Measurements from ENCODE around the gene UBA7. TPM values are rescaled to one million over a fixed set of nuclear protein-coding genes. Genes with fewer than 3 reads are reported as not detected.

UBA7 gene
- total RNA-seq, 2 donors from 2014 or later: 11.3 to 12.2 TPM

DNA sequence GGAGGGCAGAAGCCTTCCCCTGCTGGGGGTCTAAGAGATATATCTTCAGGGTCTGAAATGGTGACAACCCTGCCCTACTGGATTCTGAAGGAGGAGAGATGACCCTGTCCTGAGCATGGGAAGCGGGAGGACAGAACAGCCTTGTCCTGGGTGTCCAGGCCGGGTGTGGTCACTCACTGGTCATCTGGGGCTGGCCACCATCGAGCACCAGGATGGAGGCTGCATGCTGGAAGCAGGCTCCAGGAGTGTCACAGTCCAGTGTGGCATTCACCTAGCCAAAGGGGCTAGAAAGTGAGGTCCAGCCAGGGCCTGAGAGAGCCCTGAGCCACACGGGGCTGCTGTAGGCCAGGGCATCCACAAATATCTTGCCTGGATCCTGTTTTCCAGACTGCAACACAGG, 19.3 kb downstream of the UBA7 start:
- TF ChIP-seq, protein P1, sequence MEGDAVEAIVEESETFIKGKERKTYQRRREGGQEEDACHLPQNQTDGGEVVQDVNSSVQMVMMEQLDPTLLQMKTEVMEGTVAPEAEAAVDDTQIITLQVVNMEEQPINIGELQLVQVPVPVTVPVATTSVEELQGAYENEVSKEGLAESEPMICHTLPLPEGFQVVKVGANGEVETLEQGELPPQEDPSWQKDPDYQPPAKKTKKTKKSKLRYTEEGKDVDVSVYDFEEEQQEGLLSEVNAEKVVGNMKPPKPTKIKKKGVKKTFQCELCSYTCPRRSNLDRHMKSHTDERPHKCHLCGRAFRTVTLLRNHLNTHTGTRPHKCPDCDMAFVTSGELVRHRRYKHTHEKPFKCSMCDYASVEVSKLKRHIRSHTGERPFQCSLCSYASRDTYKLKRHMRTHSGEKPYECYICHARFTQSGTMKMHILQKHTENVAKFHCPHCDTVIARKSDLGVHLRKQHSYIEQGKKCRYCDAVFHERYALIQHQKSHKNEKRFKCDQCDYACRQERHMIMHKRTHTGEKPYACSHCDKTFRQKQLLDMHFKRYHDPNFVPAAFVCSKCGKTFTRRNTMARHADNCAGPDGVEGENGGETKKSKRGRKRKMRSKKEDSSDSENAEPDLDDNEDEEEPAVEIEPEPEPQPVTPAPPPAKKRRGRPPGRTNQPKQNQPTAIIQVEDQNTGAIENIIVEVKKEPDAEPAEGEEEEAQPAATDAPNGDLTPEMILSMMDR (IDR thresholded peaks at IDR 0.05): no peak
- H3K4me1 ChIP-seq: no peaks in the 10 kb centered on the region
- no peak for DNase-seq (ENCODE audit: low spot score)
- H3K9me3 ChIP-seq: no peaks in the 10 kb centered on the region
- no peak overlapping the region for H3K4me3 ChIP-seq
- no peaks in the 10 kb centered on the region for H3K36me3 ChIP-seq
- H3K27me3 ChIP-seq: no peaks in the 10 kb centered on the region
- H3K27ac ChIP-seq: no peak overlapping the region

DNA sequence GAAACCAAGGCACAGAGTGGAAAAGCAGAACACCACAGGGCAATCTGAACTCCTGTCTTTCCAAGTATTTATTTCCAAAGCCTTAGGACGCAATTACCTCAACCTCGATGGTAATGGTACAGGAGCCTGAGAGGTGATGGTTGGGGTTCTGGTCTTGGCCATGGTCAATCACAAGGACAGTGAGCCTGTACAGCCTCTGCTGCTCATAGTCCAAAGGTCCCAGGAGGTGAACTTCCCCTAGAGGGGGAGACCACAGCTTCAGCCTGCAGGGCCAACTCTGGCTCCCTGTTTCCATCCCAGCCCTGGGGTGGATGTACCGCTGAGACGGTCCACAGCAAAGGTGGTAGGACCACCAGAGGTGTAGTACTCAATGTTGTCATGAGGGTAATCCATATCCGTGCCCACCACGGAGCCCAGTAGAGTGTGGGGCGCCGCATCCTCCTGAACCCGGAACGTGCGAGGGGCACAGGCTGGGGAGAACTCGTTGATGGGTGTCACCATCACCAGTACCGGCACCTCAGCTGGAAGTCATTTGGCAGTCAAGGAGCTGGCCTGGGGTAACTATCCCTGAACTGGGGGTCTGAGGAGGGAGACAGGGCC, 20.2 kb downstream of the UBA7 start:
- no peaks in the 10 kb centered on the region for H3K36me3 ChIP-seq
- TF ChIP-seq, protein P1 (IDR thresholded peaks at IDR 0.05): no peak
- H3K4me1 ChIP-seq: no peaks in the 10 kb centered on the region
- H3K27ac ChIP-seq: no peak overlapping the region
- H3K4me3 ChIP-seq: no peak overlapping the region
- H3K27me3 ChIP-seq: no peaks in the 10 kb centered on the region
- no peak for DNase-seq (ENCODE audit: low spot score)
- H3K9me3 ChIP-seq: no peaks in the 10 kb centered on the region

DNA sequence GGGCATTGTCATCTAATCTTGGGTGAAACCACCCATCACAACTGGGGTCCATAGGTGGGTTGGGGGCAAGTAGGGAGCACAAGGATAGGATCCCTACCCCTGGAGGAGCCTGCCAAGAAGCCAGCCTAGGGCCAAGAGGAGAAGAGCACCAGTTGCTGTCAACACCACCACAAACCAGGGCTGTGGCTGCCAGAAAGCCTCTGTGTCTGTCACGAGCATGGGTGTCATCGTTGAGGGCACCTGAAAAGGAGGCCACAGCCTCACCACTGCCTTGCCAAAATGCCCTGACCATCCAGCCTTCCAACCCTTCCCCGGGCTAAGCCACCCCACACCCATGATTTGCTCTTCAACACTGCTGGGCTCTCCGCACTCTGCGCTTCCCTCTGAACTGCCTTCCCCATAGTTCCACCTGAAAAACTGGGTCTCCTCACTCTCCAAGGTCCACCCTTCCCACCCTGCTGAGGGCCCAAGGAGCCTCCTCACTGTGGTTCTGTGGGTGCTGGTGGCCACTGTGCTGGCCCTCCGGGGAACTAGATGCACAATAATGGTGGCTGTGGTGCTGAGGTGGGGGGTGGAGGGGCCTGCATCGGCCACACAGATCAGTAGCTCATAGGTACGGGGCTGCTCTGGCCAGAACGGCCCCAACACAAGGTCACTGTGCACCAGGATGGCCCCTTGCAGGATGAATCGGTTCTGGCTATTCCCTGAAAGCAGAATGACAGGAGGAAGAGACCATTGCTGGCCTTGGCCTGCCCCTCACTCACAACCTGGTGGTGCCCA, 21.2 kb downstream of the UBA7 start:
- no peak for DNase-seq (ENCODE audit: low spot score)
- TF ChIP-seq, protein P1 (IDR thresholded peaks at IDR 0.05): no peak
- H3K27ac ChIP-seq: no peak overlapping the region
- no peaks in the 10 kb centered on the region for H3K36me3 ChIP-seq
- peaks cover 0 to under 1% of the 10 kb centered on the region in 2 donors for H3K4me1 ChIP-seq
- H3K9me3 ChIP-seq: no peaks in the 10 kb centered on the region
- H3K27me3 ChIP-seq: no peaks in the 10 kb centered on the region
- no peak overlapping the region for H3K4me3 ChIP-seq

- H3K9me3 ChIP-seq: no peaks in the 10 kb centered on the region
- H3K27ac ChIP-seq: no peak overlapping the region
- no peak overlapping the region for H3K4me3 ChIP-seq
- no peak for DNase-seq (ENCODE audit: low spot score)
- H3K27me3 ChIP-seq: no peaks in the 10 kb centered on the region
- H3K4me1 ChIP-seq: peaks cover 0 to 9% of the 10 kb centered on the region in 2 donors
- TF ChIP-seq, protein P1 (IDR thresholded peaks at IDR 0.05): no peak
- H3K36me3 ChIP-seq: no peaks in the 10 kb centered on the region
Measured at GRCh38 chr3:49791571-49791970, 22.2 kb downstream of the UBA7 start.

- H3K27me3 ChIP-seq: no peaks in the 10 kb centered on the region
- H3K9me3 ChIP-seq: no peaks in the 10 kb centered on the region
- H3K36me3 ChIP-seq: no peaks in the 10 kb centered on the region
- no peak overlapping the region for H3K27ac ChIP-seq
- no peak for DNase-seq (ENCODE audit: low spot score)
- H3K4me3 ChIP-seq: no peak overlapping the region
- peaks cover 0 to 9% of the 10 kb centered on the region in 2 donors for H3K4me1 ChIP-seq
- TF ChIP-seq, protein P1 (IDR thresholded peaks at IDR 0.05): no peak
Measured at GRCh38 chr3:49790626-49791411, 22.9 kb downstream of the UBA7 start.
